GM23338 (cell line): ENCODE data around the gene LGALS1. TPM values are rescaled to one million over a fixed set of nuclear protein-coding genes. Genes with fewer than 3 reads are reported as not detected.

Experiments used
- ATAC-seq: fragments of 200-7000 bp; cut with Tn5 transposase; 3 replicates; pipeline ENCODE4 v1.9.1; 2020
- DNase-seq: peaks from one replicate; pipeline ENCODE4 v3.0.0-alpha.2; 2015; ENCODE audit warnings: low spot score
- H2AFZ ChIP-seq: fragments of 200-600 bp; sonication (generic); 2 replicates; pipeline ENCODE4 v1.8.0; 2016; ENCODE audit warnings: antibody characterized with exemption, mild to moderate bottlenecking, moderate library complexity
- H3F3A ChIP-seq: fragments of 200-600 bp; sonication (generic); replicated peaks from 2 replicates; pipeline ENCODE4 v1.8.0; 2017; ENCODE audit warnings: antibody characterized with exemption, mixed run types, low read depth
- H3K27ac ChIP-seq: fragments of 200-600 bp; sonication (generic); 2 replicates; pipeline ENCODE4 v1.6.1; 2016; ENCODE audit warnings: low read depth
- H3K27me3 ChIP-seq: fragments of 200-600 bp; sonication (generic); 2 replicates; pipeline ENCODE4 v1.8.0; 2016; ENCODE audit warnings: mild to moderate bottlenecking, mixed run types, moderate library complexity; ENCODE audit not compliant: insufficient read depth
- H3K36me3 ChIP-seq: fragments of 200-600 bp; sonication (generic); 2 replicates; pipeline ENCODE4 v1.8.0; 2016; ENCODE audit warnings: mild to moderate bottlenecking; ENCODE audit not compliant: insufficient read depth
- H3K4me1 ChIP-seq: fragments of 200-600 bp; sonication (generic); 2 replicates; pipeline ENCODE4 v1.8.0; 2016; ENCODE audit warnings: mild to moderate bottlenecking, moderate library complexity; ENCODE audit not compliant: insufficient read depth
- H3K4me2 ChIP-seq: fragments of 200-600 bp; sonication (generic); 2 replicates; pipeline ENCODE4 v1.7.1; 2017; ENCODE audit warnings: mixed run types
- H3K4me3 ChIP-seq: fragments of 200-600 bp; sonication (generic); 2 replicates; pipeline ENCODE4 v1.6.1; 2016; ENCODE audit warnings: mixed run types
- H3K79me2 ChIP-seq: fragments of 200-600 bp; sonication (generic); replicated peaks from 2 replicates; pipeline ENCODE4 v1.8.0; 2017; ENCODE audit warnings: mild to moderate bottlenecking; ENCODE audit not compliant: insufficient read depth
- H3K9me2 ChIP-seq: fragments of 200-600 bp; sonication (generic); 2 replicates; pipeline ENCODE4 v1.8.0; 2017; ENCODE audit not compliant: insufficient read depth
- H4K20me1 ChIP-seq: fragments of 200-600 bp; sonication (generic); replicated peaks from 2 replicates; pipeline ENCODE4 v1.8.0; 2017; ENCODE audit warnings: mild to moderate bottlenecking; ENCODE audit not compliant: insufficient read depth
- H3K27ac Mint-ChIP-seq: 2 replicates; pipeline ENCODE4 v1.8.0; 2020; ENCODE audit warnings: inconsistent platforms, mild to moderate bottlenecking, moderate library complexity, mixed read lengths
- H3K27me3 Mint-ChIP-seq: 3 replicates; pipeline ENCODE4 v1.8.0; 2022; ENCODE audit warnings: low read depth, mild to moderate bottlenecking, moderate library complexity, mixed read lengths, inconsistent platforms; ENCODE audit not compliant: insufficient read depth, poor library complexity
- H3K36me3 Mint-ChIP-seq: 3 replicates; pipeline ENCODE4 v1.8.0; 2021; ENCODE audit warnings: low read depth, mild to moderate bottlenecking, inconsistent platforms, moderate library complexity, mixed read lengths
- H3K4me1 Mint-ChIP-seq: 3 replicates; pipeline ENCODE4 v1.8.0; 2020; ENCODE audit warnings: mild to moderate bottlenecking, inconsistent platforms, mixed read lengths
- H3K4me3 Mint-ChIP-seq: 3 replicates; pipeline ENCODE4 v1.8.0; 2021; ENCODE audit warnings: moderate library complexity, mild to moderate bottlenecking, inconsistent platforms, mixed read lengths
- H3K9me3 Mint-ChIP-seq: 3 replicates; pipeline ENCODE4 v1.8.0; 2020; ENCODE audit warnings: moderate library complexity, mild to moderate bottlenecking, inconsistent platforms, mixed read lengths
- STAT1 ChIP-seq: IDR thresholded peaks from one replicate; pipeline ENCODE4 v1.6.1; 2016; ENCODE audit warnings: antibody characterized with exemption; ENCODE audit not compliant: unreplicated experiment
- ZNF331 ChIP-seq: fragments of 250-450 bp; sonication (Bioruptor Pico); IDR thresholded peaks from 2 replicates; pipeline ENCODE4 v1.5.0; 2020; ENCODE audit warnings: low read depth, mild to moderate bottlenecking, moderate library complexity
- polyA plus RNA-seq: library from polyadenylated mRNA; unstranded; fragments of >200 nt; fragmentation: Nextera tagmentation; extraction: Ambion mirVana; gene quantifications from 2 replicates; pipeline ENCODE4 v1.2.1, GENCODE V29; 2016
- total RNA-seq: library from RNA; depleted of rRNA; stranded (reverse); fragments of >200 nt; shearing (Covaris generic); gene quantifications from 2 replicates; pipeline ENCODE4 v1.2.3, GENCODE V29; 2014
- TF ChIP-seq, protein P1 (sequence below): fragments of 250-450 bp; sonication (Bioruptor Pico); IDR thresholded peaks from 2 replicates; pipeline ENCODE4 v1.5.0; 2020; ENCODE audit warnings: mild to moderate bottlenecking, moderate library complexity
- TF ChIP-seq, protein P2 (sequence below), 2 experiments: fragments of 200-600 bp in 1 of 2; sonication (generic) in 1 of 2; conservative IDR thresholded peaks; 2 replicates each; pipeline versions ENCODE4 v1.5.1 to v1.6.1; 2016 to 2017; ENCODE audit warnings: antibody characterized with exemption in 2 of 2, low read depth in 2 of 2, mild to moderate bottlenecking in 2 of 2, moderate library complexity in 1 of 2
- TF ChIP-seq, protein P3 (sequence below): IDR thresholded peaks from 2 replicates; pipeline ENCODE4 v1.6.1; 2016; ENCODE audit warnings: antibody characterized with exemption
- TF ChIP-seq, protein P4 (sequence below): IDR thresholded peaks from one replicate; pipeline ENCODE4 v1.6.1; 2018; ENCODE audit warnings: antibody characterized with exemption; ENCODE audit not compliant: unreplicated experiment

Gene LGALS1
- total and polyA plus RNA-seq, 2 experiments from 2014 or later: 31.2 to 62.5 TPM

DNA sequence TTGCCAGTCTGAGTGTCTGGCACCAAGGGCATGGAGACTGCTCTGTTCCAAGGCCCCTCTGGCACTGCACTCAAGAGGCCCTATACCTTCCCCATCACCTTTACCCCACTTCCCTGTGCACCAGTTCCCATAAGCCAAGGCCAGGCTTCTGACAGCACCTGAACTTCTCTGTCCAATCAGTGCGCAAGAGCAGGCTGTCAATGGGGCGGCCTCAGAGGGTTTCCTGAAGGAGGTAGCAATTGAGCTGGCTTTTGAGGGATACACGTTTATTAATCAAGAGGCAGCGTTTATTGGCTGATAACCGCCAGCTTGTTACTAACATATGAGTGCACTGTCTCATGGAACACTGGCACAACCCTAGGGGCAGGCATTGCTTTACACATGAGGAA lies 33.9 kb upstream of the LGALS1 start (continued):
- TF ChIP-seq, protein P1, sequence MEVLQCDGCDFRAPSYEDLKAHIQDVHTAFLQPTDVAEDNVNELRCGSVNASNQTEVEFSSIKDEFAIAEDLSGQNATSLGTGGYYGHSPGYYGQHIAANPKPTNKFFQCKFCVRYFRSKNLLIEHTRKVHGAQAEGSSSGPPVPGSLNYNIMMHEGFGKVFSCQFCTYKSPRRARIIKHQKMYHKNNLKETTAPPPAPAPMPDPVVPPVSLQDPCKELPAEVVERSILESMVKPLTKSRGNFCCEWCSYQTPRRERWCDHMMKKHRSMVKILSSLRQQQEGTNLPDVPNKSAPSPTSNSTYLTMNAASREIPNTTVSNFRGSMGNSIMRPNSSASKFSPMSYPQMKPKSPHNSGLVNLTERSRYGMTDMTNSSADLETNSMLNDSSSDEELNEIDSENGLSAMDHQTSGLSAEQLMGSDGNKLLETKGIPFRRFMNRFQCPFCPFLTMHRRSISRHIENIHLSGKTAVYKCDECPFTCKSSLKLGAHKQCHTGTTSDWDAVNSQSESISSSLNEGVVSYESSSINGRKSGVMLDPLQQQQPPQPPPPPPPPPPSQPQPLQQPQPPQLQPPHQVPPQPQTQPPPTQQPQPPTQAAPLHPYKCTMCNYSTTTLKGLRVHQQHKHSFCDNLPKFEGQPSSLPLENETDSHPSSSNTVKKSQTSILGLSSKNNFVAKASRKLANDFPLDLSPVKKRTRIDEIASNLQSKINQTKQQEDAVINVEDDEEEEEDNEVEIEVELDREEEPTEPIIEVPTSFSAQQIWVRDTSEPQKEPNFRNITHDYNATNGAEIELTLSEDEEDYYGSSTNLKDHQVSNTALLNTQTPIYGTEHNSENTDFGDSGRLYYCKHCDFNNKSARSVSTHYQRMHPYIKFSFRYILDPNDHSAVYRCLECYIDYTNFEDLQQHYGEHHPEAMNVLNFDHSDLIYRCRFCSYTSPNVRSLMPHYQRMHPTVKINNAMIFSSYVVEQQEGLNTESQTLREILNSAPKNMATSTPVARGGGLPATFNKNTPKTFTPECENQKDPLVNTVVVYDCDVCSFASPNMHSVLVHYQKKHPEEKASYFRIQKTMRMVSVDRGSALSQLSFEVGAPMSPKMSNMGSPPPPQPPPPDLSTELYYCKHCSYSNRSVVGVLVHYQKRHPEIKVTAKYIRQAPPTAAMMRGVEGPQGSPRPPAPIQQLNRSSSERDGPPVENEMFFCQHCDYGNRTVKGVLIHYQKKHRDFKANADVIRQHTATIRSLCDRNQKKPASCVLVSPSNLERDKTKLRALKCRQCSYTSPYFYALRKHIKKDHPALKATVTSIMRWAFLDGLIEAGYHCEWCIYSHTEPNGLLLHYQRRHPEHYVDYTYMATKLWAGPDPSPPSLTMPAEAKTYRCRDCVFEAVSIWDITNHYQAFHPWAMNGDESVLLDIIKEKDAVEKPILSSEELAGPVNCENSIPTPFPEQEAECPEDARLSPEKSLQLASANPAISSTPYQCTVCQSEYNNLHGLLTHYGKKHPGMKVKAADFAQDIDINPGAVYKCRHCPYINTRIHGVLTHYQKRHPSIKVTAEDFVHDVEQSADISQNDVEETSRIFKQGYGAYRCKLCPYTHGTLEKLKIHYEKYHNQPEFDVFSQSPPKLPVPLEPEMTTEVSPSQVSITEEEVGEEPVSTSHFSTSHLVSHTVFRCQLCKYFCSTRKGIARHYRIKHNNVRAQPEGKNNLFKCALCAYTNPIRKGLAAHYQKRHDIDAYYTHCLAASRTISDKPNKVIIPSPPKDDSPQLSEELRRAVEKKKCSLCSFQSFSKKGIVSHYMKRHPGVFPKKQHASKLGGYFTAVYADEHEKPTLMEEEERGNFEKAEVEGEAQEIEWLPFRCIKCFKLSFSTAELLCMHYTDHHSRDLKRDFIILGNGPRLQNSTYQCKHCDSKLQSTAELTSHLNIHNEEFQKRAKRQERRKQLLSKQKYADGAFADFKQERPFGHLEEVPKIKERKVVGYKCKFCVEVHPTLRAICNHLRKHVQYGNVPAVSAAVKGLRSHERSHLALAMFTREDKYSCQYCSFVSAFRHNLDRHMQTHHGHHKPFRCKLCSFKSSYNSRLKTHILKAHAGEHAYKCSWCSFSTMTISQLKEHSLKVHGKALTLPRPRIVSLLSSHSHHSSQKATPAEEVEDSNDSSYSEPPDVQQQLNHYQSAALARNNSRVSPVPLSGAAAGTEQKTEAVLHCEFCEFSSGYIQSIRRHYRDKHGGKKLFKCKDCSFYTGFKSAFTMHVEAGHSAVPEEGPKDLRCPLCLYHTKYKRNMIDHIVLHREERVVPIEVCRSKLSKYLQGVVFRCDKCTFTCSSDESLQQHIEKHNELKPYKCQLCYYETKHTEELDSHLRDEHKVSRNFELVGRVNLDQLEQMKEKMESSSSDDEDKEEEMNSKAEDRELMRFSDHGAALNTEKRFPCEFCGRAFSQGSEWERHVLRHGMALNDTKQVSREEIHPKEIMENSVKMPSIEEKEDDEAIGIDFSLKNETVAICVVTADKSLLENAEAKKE (CRISPR knock-in tag): no peak
- TF ChIP-seq, protein P2, sequence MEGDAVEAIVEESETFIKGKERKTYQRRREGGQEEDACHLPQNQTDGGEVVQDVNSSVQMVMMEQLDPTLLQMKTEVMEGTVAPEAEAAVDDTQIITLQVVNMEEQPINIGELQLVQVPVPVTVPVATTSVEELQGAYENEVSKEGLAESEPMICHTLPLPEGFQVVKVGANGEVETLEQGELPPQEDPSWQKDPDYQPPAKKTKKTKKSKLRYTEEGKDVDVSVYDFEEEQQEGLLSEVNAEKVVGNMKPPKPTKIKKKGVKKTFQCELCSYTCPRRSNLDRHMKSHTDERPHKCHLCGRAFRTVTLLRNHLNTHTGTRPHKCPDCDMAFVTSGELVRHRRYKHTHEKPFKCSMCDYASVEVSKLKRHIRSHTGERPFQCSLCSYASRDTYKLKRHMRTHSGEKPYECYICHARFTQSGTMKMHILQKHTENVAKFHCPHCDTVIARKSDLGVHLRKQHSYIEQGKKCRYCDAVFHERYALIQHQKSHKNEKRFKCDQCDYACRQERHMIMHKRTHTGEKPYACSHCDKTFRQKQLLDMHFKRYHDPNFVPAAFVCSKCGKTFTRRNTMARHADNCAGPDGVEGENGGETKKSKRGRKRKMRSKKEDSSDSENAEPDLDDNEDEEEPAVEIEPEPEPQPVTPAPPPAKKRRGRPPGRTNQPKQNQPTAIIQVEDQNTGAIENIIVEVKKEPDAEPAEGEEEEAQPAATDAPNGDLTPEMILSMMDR (conservative IDR thresholded peaks at IDR 0.05; ENCODE audit: low read depth in 2 of 2): no peak
- TF ChIP-seq ZNF331 (no peak), STAT1 (no peak)
- TF ChIP-seq, protein P3, sequence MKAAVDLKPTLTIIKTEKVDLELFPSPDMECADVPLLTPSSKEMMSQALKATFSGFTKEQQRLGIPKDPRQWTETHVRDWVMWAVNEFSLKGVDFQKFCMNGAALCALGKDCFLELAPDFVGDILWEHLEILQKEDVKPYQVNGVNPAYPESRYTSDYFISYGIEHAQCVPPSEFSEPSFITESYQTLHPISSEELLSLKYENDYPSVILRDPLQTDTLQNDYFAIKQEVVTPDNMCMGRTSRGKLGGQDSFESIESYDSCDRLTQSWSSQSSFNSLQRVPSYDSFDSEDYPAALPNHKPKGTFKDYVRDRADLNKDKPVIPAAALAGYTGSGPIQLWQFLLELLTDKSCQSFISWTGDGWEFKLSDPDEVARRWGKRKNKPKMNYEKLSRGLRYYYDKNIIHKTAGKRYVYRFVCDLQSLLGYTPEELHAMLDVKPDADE: no peak

DNA sequence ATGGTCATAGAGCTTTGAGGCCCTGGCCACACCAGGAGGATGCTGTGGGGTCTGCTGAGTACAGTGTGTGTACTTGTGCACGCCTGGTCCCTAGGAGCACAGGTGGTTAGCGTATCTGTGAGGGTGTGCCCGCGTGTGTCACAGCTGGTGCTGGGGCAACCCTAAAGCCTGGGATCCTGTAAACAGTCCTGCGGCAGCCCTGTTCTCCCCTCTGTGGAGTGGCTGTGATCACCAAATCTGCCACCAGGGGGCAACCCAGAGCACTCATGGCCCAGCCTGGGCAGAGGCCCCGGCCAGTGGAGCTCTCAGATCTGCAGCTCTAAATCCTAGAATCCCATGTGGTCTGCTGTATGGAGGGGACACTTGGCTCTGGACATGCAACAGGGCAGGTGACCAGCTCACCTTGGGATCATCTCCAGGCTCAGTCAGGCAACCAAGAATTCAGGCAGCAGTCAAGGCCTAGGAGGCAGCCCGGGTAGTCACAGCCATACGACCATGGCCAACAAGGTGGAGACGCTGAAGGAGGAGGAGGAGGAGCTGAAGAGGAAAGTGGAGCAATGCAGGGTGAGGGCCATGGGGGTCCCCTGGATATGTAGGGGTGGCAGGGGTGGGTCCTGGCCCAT lies 32.1 kb upstream of the LGALS1 start:
- Mint-ChIP-seq H3K4me3 (no peak overlapping the region), H3K36me3 (peaks cover 19% of the 10 kb centered on the region), H3K27me3 (peaks cover 10% of the 10 kb centered on the region), H3K4me1 (peaks cover 9% of the 10 kb centered on the region), H3K27ac (no peak overlapping the region; the same call in 1 of the 2 replicates), H3K9me3 (no peaks in the 10 kb centered on the region)
- Histone ChIP-seq H3K4me1 (peaks cover 6% of the 10 kb centered on the region), H3K36me3 (no peaks in the 10 kb centered on the region; the same call in 1 of the 2 replicates), H3K9me2 (no peaks in the 10 kb centered on the region), H3K27ac (no peak overlapping the region), H4K20me1 (peaks cover 4% of the 10 kb centered on the region; the same call in 1 of the 2 replicates), H3K4me3 (no peak overlapping the region), H3K27me3 (no peaks in the 10 kb centered on the region), H3K79me2 (peaks cover 6% of the 10 kb centered on the region; the same call in 1 of the 2 replicates), H3K4me2 (no peak overlapping the region), H2AFZ (no peak overlapping the region), H3F3A (peaks cover 19% of the 10 kb centered on the region; the same call in 1 of the 2 replicates)
- TF ChIP-seq, protein P4, sequence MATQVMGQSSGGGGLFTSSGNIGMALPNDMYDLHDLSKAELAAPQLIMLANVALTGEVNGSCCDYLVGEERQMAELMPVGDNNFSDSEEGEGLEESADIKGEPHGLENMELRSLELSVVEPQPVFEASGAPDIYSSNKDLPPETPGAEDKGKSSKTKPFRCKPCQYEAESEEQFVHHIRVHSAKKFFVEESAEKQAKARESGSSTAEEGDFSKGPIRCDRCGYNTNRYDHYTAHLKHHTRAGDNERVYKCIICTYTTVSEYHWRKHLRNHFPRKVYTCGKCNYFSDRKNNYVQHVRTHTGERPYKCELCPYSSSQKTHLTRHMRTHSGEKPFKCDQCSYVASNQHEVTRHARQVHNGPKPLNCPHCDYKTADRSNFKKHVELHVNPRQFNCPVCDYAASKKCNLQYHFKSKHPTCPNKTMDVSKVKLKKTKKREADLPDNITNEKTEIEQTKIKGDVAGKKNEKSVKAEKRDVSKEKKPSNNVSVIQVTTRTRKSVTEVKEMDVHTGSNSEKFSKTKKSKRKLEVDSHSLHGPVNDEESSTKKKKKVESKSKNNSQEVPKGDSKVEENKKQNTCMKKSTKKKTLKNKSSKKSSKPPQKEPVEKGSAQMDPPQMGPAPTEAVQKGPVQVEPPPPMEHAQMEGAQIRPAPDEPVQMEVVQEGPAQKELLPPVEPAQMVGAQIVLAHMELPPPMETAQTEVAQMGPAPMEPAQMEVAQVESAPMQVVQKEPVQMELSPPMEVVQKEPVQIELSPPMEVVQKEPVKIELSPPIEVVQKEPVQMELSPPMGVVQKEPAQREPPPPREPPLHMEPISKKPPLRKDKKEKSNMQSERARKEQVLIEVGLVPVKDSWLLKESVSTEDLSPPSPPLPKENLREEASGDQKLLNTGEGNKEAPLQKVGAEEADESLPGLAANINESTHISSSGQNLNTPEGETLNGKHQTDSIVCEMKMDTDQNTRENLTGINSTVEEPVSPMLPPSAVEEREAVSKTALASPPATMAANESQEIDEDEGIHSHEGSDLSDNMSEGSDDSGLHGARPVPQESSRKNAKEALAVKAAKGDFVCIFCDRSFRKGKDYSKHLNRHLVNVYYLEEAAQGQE: no peak
- TF ChIP-seq, protein P2 (conservative IDR thresholded peaks at IDR 0.05; ENCODE audit: low read depth in 2 of 2): peak; percentile 88 to 89
- peak; percentile 66 for ATAC-seq
- DNase-seq: peak; percentile 88
